ENCODE measurements around the gene MCL1.

The MCL1 gene

DNA sequence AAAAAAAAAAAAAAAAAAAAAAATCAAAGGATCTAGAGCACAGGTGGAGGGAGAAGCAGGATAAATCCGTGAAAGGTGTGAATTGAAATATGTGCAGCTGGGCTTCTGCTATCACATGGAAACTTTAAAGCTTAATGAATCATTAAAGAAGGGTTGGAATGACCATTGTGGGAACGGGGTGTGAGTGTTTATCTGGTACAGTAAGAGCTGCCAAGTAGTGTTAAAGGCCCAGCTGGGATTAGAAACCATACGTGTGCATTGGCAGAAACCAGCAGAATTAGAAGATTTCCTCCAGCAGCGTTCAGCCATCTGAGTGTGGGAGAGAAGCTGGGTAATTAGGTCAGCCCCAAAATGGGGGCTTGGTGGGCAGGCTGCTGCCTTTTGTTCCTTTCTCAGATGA, 50.4 kb downstream of the MCL1 start:
- Histone ChIP-seq H3K4me1 (ENCODE audit: control insufficient read depth, insufficient read depth, low read length) (no peaks in the 10 kb centered on the region), H3K9me3 (ENCODE audit: control insufficient read depth, insufficient read depth, low read length) (no peaks in the 10 kb centered on the region), H3K27me3 (ENCODE audit: control insufficient read depth, insufficient read depth, low read length) (no peaks in the 10 kb centered on the region), H3K9ac (ENCODE audit: low read depth, low read length) (no peak overlapping the region), H3K27ac (ENCODE audit: low read depth, low read length) (no peak overlapping the region), H3K4me3 (ENCODE audit: low read depth, low read length) (no peak overlapping the region), H3K36me3 (ENCODE audit: control insufficient read depth, insufficient read depth, low read length) (no peaks in the 10 kb centered on the region)

DNA sequence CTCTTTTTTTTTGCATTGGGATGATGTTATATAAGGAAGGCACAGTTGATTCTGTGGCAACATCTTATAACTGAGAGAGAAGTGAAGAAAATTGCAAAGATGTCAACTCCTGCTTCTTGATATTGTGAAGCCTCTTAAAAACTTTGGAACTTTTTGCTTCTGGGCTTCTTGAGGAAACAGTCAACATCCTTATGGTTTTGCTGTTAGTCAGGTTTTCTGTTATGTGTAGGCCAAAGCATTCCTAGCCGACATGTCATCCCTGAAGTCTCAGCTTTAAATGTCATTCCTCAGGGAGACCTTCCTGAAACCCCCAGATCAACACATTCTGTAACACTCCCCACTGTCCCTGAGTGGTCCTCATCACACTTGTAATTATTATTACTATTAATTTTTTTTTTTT, 51.2 kb downstream of the MCL1 start:
- Histone ChIP-seq H3K9me3 (ENCODE audit: control insufficient read depth, insufficient read depth, low read length) (no peaks in the 10 kb centered on the region), H3K27me3 (ENCODE audit: control insufficient read depth, insufficient read depth, low read length) (no peaks in the 10 kb centered on the region), H3K4me3 (ENCODE audit: low read depth, low read length) (no peak overlapping the region), H3K36me3 (ENCODE audit: control insufficient read depth, insufficient read depth, low read length) (no peaks in the 10 kb centered on the region), H3K9ac (ENCODE audit: low read depth, low read length) (no peak overlapping the region), H3K27ac (ENCODE audit: low read depth, low read length) (no peak overlapping the region), H3K4me1 (ENCODE audit: control insufficient read depth, insufficient read depth, low read length) (no peaks in the 10 kb centered on the region)

DNA sequence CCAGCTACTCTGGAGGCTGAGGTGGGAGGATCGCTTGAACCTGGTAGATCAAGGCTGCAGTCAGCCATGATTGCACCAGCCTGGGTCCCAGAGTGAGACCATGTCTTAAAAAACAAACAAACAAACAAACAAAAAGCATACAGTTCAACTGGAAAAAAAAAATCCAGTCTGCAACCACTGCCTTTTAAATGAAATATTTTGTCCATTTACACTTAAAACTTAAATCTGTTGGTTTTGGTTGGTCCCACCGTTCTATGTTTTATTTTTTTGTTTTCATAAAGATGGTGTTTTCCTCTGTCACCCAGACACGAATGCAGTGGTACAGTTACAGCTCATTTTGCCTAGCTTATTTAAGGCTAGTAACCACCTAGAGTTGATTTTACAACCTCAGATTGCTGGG, 54.1 kb downstream of the MCL1 start:
- Histone ChIP-seq H3K4me1 (ENCODE audit: control insufficient read depth, insufficient read depth, low read length) (no peaks in the 10 kb centered on the region), H3K9me3 (ENCODE audit: control insufficient read depth, insufficient read depth, low read length) (no peaks in the 10 kb centered on the region), H3K36me3 (ENCODE audit: control insufficient read depth, insufficient read depth, low read length) (no peaks in the 10 kb centered on the region), H3K4me3 (ENCODE audit: low read depth, low read length) (no peak overlapping the region), H3K27me3 (ENCODE audit: control insufficient read depth, insufficient read depth, low read length) (no peaks in the 10 kb centered on the region), H3K9ac (ENCODE audit: low read depth, low read length) (no peak overlapping the region), H3K27ac (ENCODE audit: low read depth, low read length) (no peak overlapping the region)
